HepG2 (cell line): ENCODE data around the gene TUBG1. TPM values are rescaled to one million over a fixed set of nuclear protein-coding genes. Genes with fewer than 3 reads are reported as not detected.

ENCODE experiments used
- ARID2 ChIP-seq: sonication (generic); formaldehyde crosslinking; IDR thresholded peaks from 2 replicates; pipeline ENCODE4 v1.8.1; 2022; ENCODE audit warnings: mild to moderate bottlenecking, missing genetic modification reagents, borderline replicate concordance
- ARID4A ChIP-seq: sonication (generic); formaldehyde crosslinking; IDR thresholded peaks from 2 replicates; pipeline ENCODE4 v1.5.0; 2020; ENCODE audit warnings: mild to moderate bottlenecking, missing genetic modification reagents, borderline replicate concordance
- DMAP1 ChIP-seq: IDR thresholded peaks from 2 replicates; pipeline ENCODE4 v1.6.1; 2016
- NFYB ChIP-seq: sonication (generic); formaldehyde crosslinking; IDR thresholded peaks from 2 replicates; pipeline ENCODE4 v1.4.0; 2020; ENCODE audit warnings: missing genetic modification reagents
- PHF21A ChIP-seq: sonication (generic); formaldehyde crosslinking; IDR thresholded peaks from 2 replicates; pipeline ENCODE4 v1.5.0; 2020; ENCODE audit warnings: mild to moderate bottlenecking, missing genetic modification reagents
- REXO4 ChIP-seq: sonication (generic); formaldehyde crosslinking; IDR thresholded peaks from 2 replicates; pipeline ENCODE4 v1.8.0; 2022; ENCODE audit warnings: missing genetic modification reagents, mild to moderate bottlenecking, borderline replicate concordance
- ZNF17 ChIP-seq: sonication (generic); formaldehyde crosslinking; IDR thresholded peaks from 2 replicates; pipeline ENCODE4 v1.5.0; 2020; ENCODE audit warnings: mild to moderate bottlenecking, missing genetic modification reagents
- ZNF605 ChIP-seq: sonication (generic); formaldehyde crosslinking; IDR thresholded peaks from 2 replicates; pipeline ENCODE4 v1.8.0; 2022; ENCODE audit warnings: mild to moderate bottlenecking, missing genetic modification reagents
- ZNF678 ChIP-seq: sonication (generic); formaldehyde crosslinking; IDR thresholded peaks from 2 replicates; pipeline ENCODE4 v1.4.0; 2020; ENCODE audit warnings: mild to moderate bottlenecking, missing genetic modification reagents
- ZNF839 ChIP-seq: sonication (generic); formaldehyde crosslinking; IDR thresholded peaks from 2 replicates; pipeline ENCODE4 v1.4.0; 2020; ENCODE audit warnings: missing genetic modification reagents, mild to moderate bottlenecking, borderline replicate concordance
- ZSCAN20 ChIP-seq: sonication (generic); formaldehyde crosslinking; IDR thresholded peaks from 2 replicates; pipeline ENCODE4 v1.4.0; 2020; ENCODE audit warnings: missing genetic modification reagents, mild to moderate bottlenecking, borderline replicate concordance
- polyA plus RNA-seq, 8 experiments: library from polyadenylated mRNA; depleted of rRNA in 3 of 8; stranded (reverse) in 7 of 8; unstranded in 1 of 8; fragments of >200 nt; fragmentation: Illumina TruSeq in 4 of 8; extraction: Trizol in 4 of 8; gene quantifications; 2 replicates each; pipeline versions ENCODE4 v1.2.1 to v1.2.3, GENCODE V29; 2011 to 2016; ENCODE audit warnings: low read depth in 4 of 8, missing spikeins in 1 of 8, mixed read lengths in 1 of 8; ENCODE audit not compliant: insufficient read depth in 1 of 8
- total RNA-seq, 5 experiments: library from RNA; depleted of rRNA; stranded (reverse); fragments of >200 nt; fragmentation: Illumina TruSeq; extraction: Trizol; gene quantifications; 2 replicates each; pipeline ENCODE4 v1.2.3, GENCODE V29; 2016; ENCODE audit warnings: low read depth in 1 of 5
- TF ChIP-seq, protein P1 (sequence below): IDR thresholded peaks from 2 replicates; pipeline ENCODE4 v1.6.1; 2016; ENCODE audit warnings: missing compliant biosample characterization, missing genetic modification reagents, borderline replicate concordance
- TF ChIP-seq, protein P2 (sequence below): IDR thresholded peaks from 2 replicates; pipeline ENCODE4 v1.6.1; 2016; ENCODE audit warnings: low read depth, missing genetic modification reagents, missing compliant biosample characterization
- TF ChIP-seq, protein P3 (sequence below): sonication (generic); formaldehyde crosslinking; IDR thresholded peaks from 2 replicates; pipeline ENCODE4 v1.5.1; 2020; ENCODE audit warnings: missing genetic modification reagents, mild to moderate bottlenecking, borderline replicate concordance

Gene TUBG1
- total and polyA plus RNA-seq, 2 of the 13 experiments (the other 11 are each of a cell fraction or from before 2014, with no cell fraction given): 74.1 to 137 TPM

DNA sequence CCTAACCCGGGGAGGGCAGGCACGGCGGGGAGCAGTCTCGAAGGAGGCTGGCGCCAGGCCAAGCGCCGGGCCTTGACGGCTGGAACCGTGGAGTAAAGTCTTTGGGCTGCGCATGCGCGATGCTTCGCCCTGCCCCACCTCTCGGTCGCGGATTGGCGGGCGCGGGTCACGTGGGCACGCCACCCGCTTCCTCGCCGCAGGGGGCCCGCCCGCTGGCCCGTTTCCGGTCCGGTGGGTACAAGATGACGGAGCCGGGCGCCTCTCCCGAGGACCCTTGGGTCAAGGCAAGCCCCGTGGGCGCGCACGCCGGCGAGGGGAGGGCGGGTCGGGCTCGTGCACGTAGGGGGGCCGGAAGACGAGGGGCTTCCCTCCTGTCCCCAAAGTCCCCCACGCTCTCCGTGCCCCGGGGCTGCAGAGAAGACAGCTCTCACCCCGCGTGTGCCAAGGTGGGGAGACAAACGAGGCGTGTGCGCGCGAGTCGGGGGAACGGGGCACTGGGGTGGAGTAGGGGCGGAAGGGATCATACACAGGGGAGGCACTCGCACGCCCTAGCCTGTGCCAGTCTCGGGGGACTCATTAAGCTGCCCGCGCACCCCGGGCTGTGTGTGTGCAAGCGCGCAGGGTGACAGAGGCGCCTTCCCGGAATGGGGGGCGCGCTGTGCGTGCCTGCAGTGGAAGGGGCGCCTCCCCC, 42.5 kb upstream of the TUBG1 start, which contains the start of gene MLX (continued):
- peak; percentile 92 for TF ChIP-seq ZNF678 (CRISPR knock-in tag)
- no peak; the same call in 1 of the 2 replicates for TF ChIP-seq ZSCAN20 (CRISPR knock-in tag)
- TF ChIP-seq, protein P1, sequence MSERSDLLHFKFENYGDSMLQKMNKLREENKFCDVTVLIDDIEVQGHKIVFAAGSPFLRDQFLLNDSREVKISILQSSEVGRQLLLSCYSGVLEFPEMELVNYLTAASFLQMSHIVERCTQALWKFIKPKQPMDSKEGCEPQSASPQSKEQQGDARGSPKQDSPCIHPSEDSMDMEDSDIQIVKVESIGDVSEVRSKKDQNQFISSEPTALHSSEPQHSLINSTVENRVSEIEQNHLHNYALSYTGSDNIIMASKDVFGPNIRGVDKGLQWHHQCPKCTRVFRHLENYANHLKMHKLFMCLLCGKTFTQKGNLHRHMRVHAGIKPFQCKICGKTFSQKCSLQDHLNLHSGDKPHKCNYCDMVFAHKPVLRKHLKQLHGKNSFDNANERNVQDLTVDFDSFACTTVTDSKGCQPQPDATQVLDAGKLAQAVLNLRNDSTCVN: peak; percentile 74
- TF ChIP-seq ZNF605 (CRISPR knock-in tag): peak; percentile 74; the same call in 1 of the 2 replicates
- TF ChIP-seq PHF21A (CRISPR knock-in tag): peak; percentile 87
- TF ChIP-seq, protein P2, sequence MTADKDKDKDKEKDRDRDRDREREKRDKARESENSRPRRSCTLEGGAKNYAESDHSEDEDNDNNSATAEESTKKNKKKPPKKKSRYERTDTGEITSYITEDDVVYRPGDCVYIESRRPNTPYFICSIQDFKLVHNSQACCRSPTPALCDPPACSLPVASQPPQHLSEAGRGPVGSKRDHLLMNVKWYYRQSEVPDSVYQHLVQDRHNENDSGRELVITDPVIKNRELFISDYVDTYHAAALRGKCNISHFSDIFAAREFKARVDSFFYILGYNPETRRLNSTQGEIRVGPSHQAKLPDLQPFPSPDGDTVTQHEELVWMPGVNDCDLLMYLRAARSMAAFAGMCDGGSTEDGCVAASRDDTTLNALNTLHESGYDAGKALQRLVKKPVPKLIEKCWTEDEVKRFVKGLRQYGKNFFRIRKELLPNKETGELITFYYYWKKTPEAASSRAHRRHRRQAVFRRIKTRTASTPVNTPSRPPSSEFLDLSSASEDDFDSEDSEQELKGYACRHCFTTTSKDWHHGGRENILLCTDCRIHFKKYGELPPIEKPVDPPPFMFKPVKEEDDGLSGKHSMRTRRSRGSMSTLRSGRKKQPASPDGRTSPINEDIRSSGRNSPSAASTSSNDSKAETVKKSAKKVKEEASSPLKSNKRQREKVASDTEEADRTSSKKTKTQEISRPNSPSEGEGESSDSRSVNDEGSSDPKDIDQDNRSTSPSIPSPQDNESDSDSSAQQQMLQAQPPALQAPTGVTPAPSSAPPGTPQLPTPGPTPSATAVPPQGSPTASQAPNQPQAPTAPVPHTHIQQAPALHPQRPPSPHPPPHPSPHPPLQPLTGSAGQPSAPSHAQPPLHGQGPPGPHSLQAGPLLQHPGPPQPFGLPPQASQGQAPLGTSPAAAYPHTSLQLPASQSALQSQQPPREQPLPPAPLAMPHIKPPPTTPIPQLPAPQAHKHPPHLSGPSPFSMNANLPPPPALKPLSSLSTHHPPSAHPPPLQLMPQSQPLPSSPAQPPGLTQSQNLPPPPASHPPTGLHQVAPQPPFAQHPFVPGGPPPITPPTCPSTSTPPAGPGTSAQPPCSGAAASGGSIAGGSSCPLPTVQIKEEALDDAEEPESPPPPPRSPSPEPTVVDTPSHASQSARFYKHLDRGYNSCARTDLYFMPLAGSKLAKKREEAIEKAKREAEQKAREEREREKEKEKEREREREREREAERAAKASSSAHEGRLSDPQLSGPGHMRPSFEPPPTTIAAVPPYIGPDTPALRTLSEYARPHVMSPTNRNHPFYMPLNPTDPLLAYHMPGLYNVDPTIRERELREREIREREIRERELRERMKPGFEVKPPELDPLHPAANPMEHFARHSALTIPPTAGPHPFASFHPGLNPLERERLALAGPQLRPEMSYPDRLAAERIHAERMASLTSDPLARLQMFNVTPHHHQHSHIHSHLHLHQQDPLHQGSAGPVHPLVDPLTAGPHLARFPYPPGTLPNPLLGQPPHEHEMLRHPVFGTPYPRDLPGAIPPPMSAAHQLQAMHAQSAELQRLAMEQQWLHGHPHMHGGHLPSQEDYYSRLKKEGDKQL: peak; percentile 43; the same call in 1 of the 2 replicates
- TF ChIP-seq, protein P3, sequence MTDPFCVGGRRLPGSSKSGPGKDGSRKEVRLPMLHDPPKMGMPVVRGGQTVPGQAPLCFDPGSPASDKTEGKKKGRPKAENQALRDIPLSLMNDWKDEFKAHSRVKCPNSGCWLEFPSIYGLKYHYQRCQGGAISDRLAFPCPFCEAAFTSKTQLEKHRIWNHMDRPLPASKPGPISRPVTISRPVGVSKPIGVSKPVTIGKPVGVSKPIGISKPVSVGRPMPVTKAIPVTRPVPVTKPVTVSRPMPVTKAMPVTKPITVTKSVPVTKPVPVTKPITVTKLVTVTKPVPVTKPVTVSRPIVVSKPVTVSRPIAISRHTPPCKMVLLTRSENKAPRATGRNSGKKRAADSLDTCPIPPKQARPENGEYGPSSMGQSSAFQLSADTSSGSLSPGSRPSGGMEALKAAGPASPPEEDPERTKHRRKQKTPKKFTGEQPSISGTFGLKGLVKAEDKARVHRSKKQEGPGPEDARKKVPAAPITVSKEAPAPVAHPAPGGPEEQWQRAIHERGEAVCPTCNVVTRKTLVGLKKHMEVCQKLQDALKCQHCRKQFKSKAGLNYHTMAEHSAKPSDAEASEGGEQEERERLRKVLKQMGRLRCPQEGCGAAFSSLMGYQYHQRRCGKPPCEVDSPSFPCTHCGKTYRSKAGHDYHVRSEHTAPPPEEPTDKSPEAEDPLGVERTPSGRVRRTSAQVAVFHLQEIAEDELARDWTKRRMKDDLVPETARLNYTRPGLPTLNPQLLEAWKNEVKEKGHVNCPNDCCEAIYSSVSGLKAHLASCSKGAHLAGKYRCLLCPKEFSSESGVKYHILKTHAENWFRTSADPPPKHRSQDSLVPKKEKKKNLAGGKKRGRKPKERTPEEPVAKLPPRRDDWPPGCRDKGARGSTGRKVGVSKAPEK (CRISPR knock-in tag): peak; percentile 34; the same call in 1 of the 2 replicates
- TF ChIP-seq NFYB: peak; percentile 93
- TF ChIP-seq REXO4 (CRISPR knock-in tag): no peak; the same call in 1 of the 2 replicates
- peak; percentile 97 for TF ChIP-seq ARID2 (CRISPR knock-in tag)
- TF ChIP-seq ZNF17 (CRISPR knock-in tag): no peak
- TF ChIP-seq DMAP1: peak; percentile 89
- TF ChIP-seq ARID4A: peak; percentile 98
- TF ChIP-seq ZNF839 (CRISPR knock-in tag): no peak; the same call in 1 of the 2 replicates
